K562 (cell line): Measurements from ENCODE around the gene NINJ1. TPM values are rescaled to one million over a fixed set of nuclear protein-coding genes. Genes with fewer than 3 reads are reported as not detected.

ENCODE experiments used
- ARID4B ChIP-seq: sonication (generic); formaldehyde crosslinking; IDR thresholded peaks from 2 replicates; pipeline ENCODE4 v1.8.0; 2022; ENCODE audit warnings: mild to moderate bottlenecking, missing genetic modification reagents
- ATF6 ChIP-seq: sonication (generic); formaldehyde crosslinking; IDR thresholded peaks from 2 replicates; pipeline ENCODE4 v1.4.0; 2020; ENCODE audit warnings: mild to moderate bottlenecking, missing genetic modification reagents
- CBX1 ChIP-seq: sonication (generic); IDR thresholded peaks from 2 replicates; pipeline ENCODE4 v1.6.1; 2016; ENCODE audit warnings: antibody characterized with exemption, low read depth, mild to moderate bottlenecking
- CHD1 ChIP-seq: fragments of 200-600 bp; sonication (generic); IDR thresholded peaks from one replicate; pipeline ENCODE4 v1.6.1; 2012; ENCODE audit warnings: mild to moderate bottlenecking, moderate library complexity, low read length, inconsistent platforms
- DPF2 ChIP-seq: fragments of 450-650 bp; IDR thresholded peaks from 2 replicates; pipeline ENCODE4 v1.6.1; 2016
- ERF ChIP-seq: fragments of 450-650 bp; formaldehyde crosslinking; IDR thresholded peaks from 2 replicates; pipeline ENCODE4 v1.4.0; 2020; ENCODE audit warnings: mild to moderate bottlenecking, mixed read lengths
- ETV5 ChIP-seq: sonication (generic); formaldehyde crosslinking; IDR thresholded peaks from 2 replicates; pipeline ENCODE4 v1.4.0; 2020; ENCODE audit warnings: low read depth, mild to moderate bottlenecking, missing genetic modification reagents
- HDAC1 ChIP-seq, 2 experiments: fragments of 450-650 bp; IDR thresholded peaks; 2 replicates each; pipeline ENCODE4 v1.6.1; 2016 to 2017; ENCODE audit warnings: inconsistent platforms in 1 of 2, mild to moderate bottlenecking in 1 of 2, moderate library complexity in 1 of 2
- HEY1 ChIP-seq: fragments of 250-450 bp; sonication (Bioruptor Pico); IDR thresholded peaks from 2 replicates; pipeline ENCODE4 v1.5.0; 2020; ENCODE audit warnings: mild to moderate bottlenecking, moderate library complexity, borderline replicate concordance
- L3MBTL2 ChIP-seq: fragments of 450-650 bp; IDR thresholded peaks from 2 replicates; pipeline ENCODE4 v1.6.1; 2016; ENCODE audit warnings: mild to moderate bottlenecking, moderate library complexity
- NONO ChIP-seq, 2 experiments: fragments of 200-400 bp in 1 of 2; fragments of 450-650 bp in 1 of 2; formaldehyde crosslinking in 1 of 2; IDR thresholded peaks; 2 replicates each; pipeline ENCODE4 v1.6.1; 2017; ENCODE audit warnings: low read depth in 2 of 2, mild to moderate bottlenecking in 2 of 2, moderate library complexity in 2 of 2, low read length in 1 of 2
- RFX1 ChIP-seq: fragments of 450-650 bp; IDR thresholded peaks from 2 replicates; pipeline ENCODE4 v1.6.1; 2016; ENCODE audit warnings: mild to moderate bottlenecking, moderate library complexity
- polyA plus RNA-seq, 8 experiments: library from polyadenylated mRNA; depleted of rRNA in 4 of 8; stranded (reverse) in 5 of 8; unstranded in 3 of 8; fragments of >200 nt; fragmentation: Nextera tagmentation in 2 of 8; fragmentation: Illumina TruSeq in 1 of 8; extraction: Ambion mirVana in 2 of 8; extraction: Trizol in 1 of 8; gene quantifications; 2 replicates each; pipeline versions ENCODE4 v1.2.1 to v1.2.3, GENCODE V29; 2011 to 2014; ENCODE audit warnings: inconsistent platforms in 1 of 8, missing spikeins in 1 of 8
- total RNA-seq, 7 experiments: library from RNA; depleted of rRNA in 6 of 7; stranded (reverse); fragments of >200 nt in 6 of 7; fragmentation: Illumina TruSeq in 2 of 7; extraction: Trizol in 2 of 7; gene quantifications; 2 replicates each; pipeline versions ENCODE4 v1.2.1 to v1.2.3, GENCODE V29; 2011 to 2021; ENCODE audit warnings: low replicate concordance in 1 of 7

The NINJ1 gene
- total and polyA plus RNA-seq, 9 of the 15 experiments (the other 6 are each of a cell fraction or from before 2014, with no cell fraction given): 0.13 to 8.4 (median 4.9) TPM

GRCh38 chr9:93096131-93096802 is 37.8 kb downstream of the NINJ1 start, which contains the start of gene CARD19 (continued):
- TF ChIP-seq ARID4B (CRISPR knock-in tag) (peak; percentile 72), DPF2 (no peak), ATF6 (CRISPR knock-in tag) (no peak), HDAC1 (IDR thresholded peaks at IDR 0.05) (0 out of 4 replicates have a peak, but pooled peaks of 1 of the 2 experiments have one; percentile 21), ERF (CRISPR knock-in tag) (peak; percentile 72; the same call in 1 of the 2 replicates), CHD1 (peak; percentile 59), ETV5 (CRISPR knock-in tag) (no peak), RFX1 (no peak), CBX1 (0 out of 2 replicates have a peak, but pooled peaks have one; percentile 27), L3MBTL2 (0 out of 2 replicates have a peak, but pooled peaks have one; percentile 24), NONO (IDR thresholded peaks at IDR 0.05; ENCODE audit: low read depth in 2 of 2, low read length in 1 of 2) (peak; percentile 58 to 76; a peak in 3 of 4 replicates), HEY1 (CRISPR knock-in tag) (no peak)
